ENCODE measurements around the gene C2CD5. TPM values are rescaled to one million over a fixed set of nuclear protein-coding genes. Genes with fewer than 3 reads are reported as not detected.

Gene C2CD5
- total and polyA plus RNA-seq, 10 donors, result 21.2 to 76.3 (median 46.9) TPM

- H3K36me3 ChIP-seq, result peaks cover 0 to 11% (median 0%) of the 10 kb centered on the region in 6 donors
- no peaks in the 10 kb centered on the region for H3K27me3 ChIP-seq (replicated peaks in 1 of 7)
- H3K4me3 ChIP-seq, result peak overlapping the region in 1 of 8 donors; percentile 31
- intact Hi-C loops (cut with DNase I; ENCODE audit: low total_unique reads), result no loop called here
- TF ChIP-seq POLR2A (IDR thresholded peaks at IDR 0.05) (no peak), POLR2AphosphoS5 (IDR thresholded peaks at IDR 0.05) (peak in 1 of 3 donors; percentile 54)
- H3K4me1 ChIP-seq, result peaks cover 23 to 86% (median 67%) of the 10 kb centered on the region in 6 donors
- no peaks in the 10 kb centered on the region for H3K9me3 ChIP-seq
- no peak for DNase-seq
- H3K27ac ChIP-seq, result peak overlapping the region; percentile 30 to 83 (median 76)
These were observed 5.3 kb downstream of the C2CD5 start for GRCh38 chr12:22539055-22539454.

- H3K27me3 ChIP-seq (replicated peaks in 1 of 7), result no peaks in the 10 kb centered on the region
- peak overlapping the region in 1 of 8 donors; percentile 31 for H3K4me3 ChIP-seq
- intact Hi-C loops (cut with DNase I; ENCODE audit: low total_unique reads), result no loop called here
- peaks cover 0 to 19% (median 7%) of the 10 kb centered on the region in 6 donors for H3K36me3 ChIP-seq
- TF ChIP-seq POLR2A (IDR thresholded peaks at IDR 0.05) (no peak), POLR2AphosphoS5 (IDR thresholded peaks at IDR 0.05) (no peak), CTCF (IDR thresholded peaks at IDR 0.05 in 8 of 11, conservative IDR thresholded peaks at IDR 0.05 in 3 of 11) (no peak)
- peak overlapping the region in 7 of 8 donors; percentile 33 to 83 (median 77) for H3K27ac ChIP-seq
- H3K4me1 ChIP-seq, result peaks cover 23 to 83% (median 66%) of the 10 kb centered on the region in 6 donors
- 90 to 95% (median 92%) methylated on average over 4 of the region's 4 CpGs for WGBS, 5 donors
- H3K9me3 ChIP-seq, result no peaks in the 10 kb centered on the region
- no peak for DNase-seq
These were observed 6.0 kb downstream of the C2CD5 start for GRCh38 chr12:22538311-22538710.

DNA sequence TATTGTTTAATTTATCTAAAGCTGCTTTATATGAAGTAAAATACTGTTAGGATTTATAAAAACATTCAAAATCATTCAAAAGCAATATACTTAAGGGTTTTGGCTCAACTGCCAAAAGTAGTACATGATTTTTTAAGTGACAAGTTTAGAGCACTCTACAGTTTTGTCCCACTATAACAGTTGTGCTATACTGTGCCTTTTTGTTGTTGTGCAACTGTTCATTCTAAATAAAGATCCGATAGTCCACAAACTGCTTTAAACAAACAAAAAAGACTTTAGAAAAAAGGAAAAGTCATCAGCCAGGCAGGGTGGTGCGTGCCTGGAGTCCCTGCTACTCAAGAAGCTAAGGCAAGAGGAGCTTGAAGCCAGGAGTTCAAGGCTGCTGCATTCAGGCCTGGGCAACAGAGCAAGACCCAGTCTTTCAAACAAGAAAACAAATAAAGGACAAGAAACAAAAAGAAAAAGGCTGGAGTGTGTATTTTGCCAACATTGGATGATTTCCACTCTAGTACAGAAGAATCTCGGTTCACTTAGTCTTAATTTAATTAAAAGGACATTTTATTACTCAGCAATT is 7.3 kb downstream of the C2CD5 start:
- no peaks in the 10 kb centered on the region for H3K9me3 ChIP-seq
- H3K27ac ChIP-seq, result peak overlapping the region in 2 of 8 donors; percentile 0 to 24
- no peaks in the 10 kb centered on the region for H3K27me3 ChIP-seq (replicated peaks in 1 of 7)
- intact Hi-C loops (cut with DNase I; ENCODE audit: low total_unique reads), result no loop called here
- TF ChIP-seq POLR2A (IDR thresholded peaks at IDR 0.05), result no peak
- TF ChIP-seq CTCF (IDR thresholded peaks at IDR 0.05 in 8 of 11, conservative IDR thresholded peaks at IDR 0.05 in 3 of 11), result no peak
- no peak for TF ChIP-seq POLR2AphosphoS5 (IDR thresholded peaks at IDR 0.05)
- peaks cover 0 to 31% (median 19%) of the 10 kb centered on the region in 6 donors for H3K36me3 ChIP-seq
- WGBS, 5 donors, result 85 to 92% (median 89%) methylated on average over 3 of the region's 3 CpGs
- DNase-seq, result no peak
- peaks cover 11 to 70% (median 53%) of the 10 kb centered on the region in 6 donors for H3K4me1 ChIP-seq
- H3K4me3 ChIP-seq, result no peak overlapping the region

- DNase-seq, result no peak
- H3K36me3 ChIP-seq, result peaks cover 0 to 38% (median 24%) of the 10 kb centered on the region in 6 donors
- H3K27me3 ChIP-seq (replicated peaks in 1 of 7), result no peaks in the 10 kb centered on the region
- 67 to 79% (median 70%) methylated on average over 2 of the region's 2 CpGs for WGBS, 5 donors
- peaks cover 0 to 3% (median under 1%) of the 10 kb centered on the region in 8 donors for H3K9me3 ChIP-seq
- TF ChIP-seq CTCF (IDR thresholded peaks at IDR 0.05 in 8 of 11, conservative IDR thresholded peaks at IDR 0.05 in 3 of 11), result no peak
- TF ChIP-seq POLR2A (IDR thresholded peaks at IDR 0.05), result no peak
- TF ChIP-seq POLR2AphosphoS5 (IDR thresholded peaks at IDR 0.05), result no peak
- intact Hi-C loops (cut with DNase I; ENCODE audit: low total_unique reads), result no loop called here
- H3K4me1 ChIP-seq, result peaks cover 9 to 64% (median 47%) of the 10 kb centered on the region in 6 donors
- H3K4me3 ChIP-seq, result no peak overlapping the region
- H3K27ac ChIP-seq, result no peak overlapping the region
These were observed 7.9 kb downstream of the C2CD5 start for GRCh38 chr12:22536346-22536945.

Measured in spleen (tissue), 11 donors.